Measurements from ENCODE around the gene RBPJL. TPM values are rescaled to one million over a fixed set of nuclear protein-coding genes. Genes with fewer than 3 reads are reported as not detected.

Gene RBPJL
- total and polyA plus RNA-seq, 2 of the 13 experiments (the other 11 are each of a cell fraction or from before 2014, with no cell fraction given) = not detected

GRCh38 chr20:45345104-45345936 lies 38.7 kb downstream of the RBPJL start (continued):
- TF ChIP-seq PBX3 (CRISPR knock-in tag; IDR thresholded peaks at IDR 0.05; ENCODE audit: borderline replicate concordance) = no peak
- peak; percentile 47; the same call in 1 of the 2 replicates for TF ChIP-seq NR2F6 (IDR thresholded peaks at IDR 0.05)
- TF ChIP-seq NR2F6 (CRISPR knock-in tag; IDR thresholded peaks at IDR 0.05) = peak; percentile 60
- no peak for TF ChIP-seq ZNF687 (CRISPR knock-in tag; IDR thresholded peaks at IDR 0.05)
- peak; percentile 74 for TF ChIP-seq RARA (CRISPR knock-in tag; IDR thresholded peaks at IDR 0.05)
- peak; percentile 64; the same call in 1 of the 2 replicates for TF ChIP-seq ZNF792 (CRISPR knock-in tag; IDR thresholded peaks at IDR 0.05)
- 0 out of 2 replicates have a peak, but pooled peaks have one; percentile 9 for TF ChIP-seq ZGPAT (CRISPR knock-in tag; IDR thresholded peaks at IDR 0.05)
- TF ChIP-seq ARID5B (CRISPR knock-in tag; IDR thresholded peaks at IDR 0.05) = peak; percentile 57
- TF ChIP-seq PHF21A (CRISPR knock-in tag; IDR thresholded peaks at IDR 0.05) = 0 out of 2 replicates have a peak, but pooled peaks have one; percentile 1
- 0 out of 2 replicates have a peak, but pooled peaks have one; percentile 31 for TF ChIP-seq TGIF2 (CRISPR knock-in tag; IDR thresholded peaks at IDR 0.05)
- peak; percentile 53; the same call in 1 of the 2 replicates for TF ChIP-seq NFKB2 (CRISPR knock-in tag; IDR thresholded peaks at IDR 0.05; ENCODE audit: borderline replicate concordance)
- TF ChIP-seq NFATC3 (CRISPR knock-in tag; IDR thresholded peaks at IDR 0.05) = no peak
- no peak for TF ChIP-seq ZNF124 (CRISPR knock-in tag; IDR thresholded peaks at IDR 0.05)
- peak; percentile 46; the same call in 1 of the 2 replicates for TF ChIP-seq HNF4A (CRISPR knock-in tag; IDR thresholded peaks at IDR 0.05)
- TF ChIP-seq ZKSCAN1 (IDR thresholded peaks at IDR 0.05; ENCODE audit: low read length) = no peak
- no peak for TF ChIP-seq MATR3 (CRISPR knock-in tag; IDR thresholded peaks at IDR 0.05)
- TF ChIP-seq CERS6 (CRISPR knock-in tag; IDR thresholded peaks at IDR 0.05) = no peak
- peak; percentile 60; the same call in 1 of the 2 replicates for TF ChIP-seq NCOA2 (CRISPR knock-in tag; IDR thresholded peaks at IDR 0.05)
- peak; percentile 86 for TF ChIP-seq GATAD2A (CRISPR knock-in tag; IDR thresholded peaks at IDR 0.05)

Measured in HepG2 (cell line).